ENCODE data around the gene FBP1. TPM values are rescaled to one million over a fixed set of nuclear protein-coding genes. Genes with fewer than 3 reads are reported as not detected.

FBP1 gene
- total and polyA plus RNA-seq, 2 donors (not counting 3 experiments of a cell fraction or from before 2014, with no cell fraction given): 2.5 to 3.8 TPM

GRCh38 chr9:94656200-94656599 lies 16.9 kb upstream of the FBP1 start:
- Histone ChIP-seq H3K4me2 (ENCODE audit: insufficient read depth, low read length) (no peak overlapping the region), H3K27ac (ENCODE audit: insufficient read depth, low read depth, low read length) (no peak overlapping the region), H3K9me3 (replicated peaks; ENCODE audit: control insufficient read depth, insufficient read depth, low read length) (no peaks in the 10 kb centered on the region), H3K36me3 (ENCODE audit: control insufficient read depth in 2 of 2, extremely low read depth in 1 of 2, insufficient read depth in 2 of 2, low read length in 2 of 2) (no peaks in the 10 kb centered on the region), H3K9me1 (replicated peaks; ENCODE audit: control insufficient read depth, extremely low read depth, insufficient read depth, low read length) (no peaks in the 10 kb centered on the region), H3K4me3 (replicated peaks in 1 of 3; ENCODE audit: insufficient read depth in 1 of 3, low read depth in 1 of 3, low read length in 3 of 3) (no peak overlapping the region), H3K9ac (replicated peaks; ENCODE audit: extremely low read depth, insufficient read depth, low read length) (no peak overlapping the region), H3K27me3 (ENCODE audit: control insufficient read depth in 2 of 2, insufficient read depth in 2 of 2, low read length in 2 of 2) (peaks cover 10 to 12% of the 10 kb centered on the region in 2 experiments), H4K20me1 (replicated peaks; ENCODE audit: control insufficient read depth, extremely low read depth, insufficient read depth, low read length) (no peaks in the 10 kb centered on the region), H3K79me2 (ENCODE audit: control insufficient read depth, insufficient read depth, low read length) (no peaks in the 10 kb centered on the region), H3K4me1 (ENCODE audit: control insufficient read depth, extremely low read depth, insufficient read depth, low read length) (no peaks in the 10 kb centered on the region), H2AFZ (ENCODE audit: low read depth, low read length) (peak overlapping the region; percentile 23)
- no peak for TF ChIP-seq GATA2 (IDR thresholded peaks at IDR 0.05; ENCODE audit: insufficient read depth, insufficient read length, low read depth, low read length)
- TF ChIP-seq POLR2A (IDR thresholded peaks at IDR 0.05; ENCODE audit: low read depth, low read length): no peak
- no peak for TF ChIP-seq POLR2AphosphoS5 (IDR thresholded peaks at IDR 0.05; ENCODE audit: insufficient read depth, low read depth, low read length)
- no peak for TF ChIP-seq CTCF (IDR thresholded peaks at IDR 0.05; ENCODE audit: extremely low read depth in 1 of 2, insufficient read depth in 1 of 2, low read depth in 1 of 2, low read length in 2 of 2)
- no peak for TF ChIP-seq EZH2 (IDR thresholded peaks at IDR 0.05; ENCODE audit: borderline replicate concordance, low read depth, low read length, severe bottlenecking)
- no peak for TF ChIP-seq MAX (IDR thresholded peaks at IDR 0.05; ENCODE audit: insufficient read depth, insufficient read length)
- intact Hi-C loops (cut with micrococcal nuclease) (no loop called here), dilution Hi-C loops (cut with MboI; ENCODE audit: extremely low pct_ligation_motif_present, low sequenced_read_pairs) (loop anchor here (25.0 kb wide), 1 partner anchor 481 kb away; no protein-coding TSS in a partner anchor)
- no TSS peak for BruUV-seq (replicated peaks)
- FAIRE-seq: no peak
- POLR2A ChIA-PET: no interaction called here
- CTCF ChIA-PET: interaction anchor here (1.2 to 2.7 kb wide), 5 partner anchors 13 to 475 kb away, joined by 3 to 20 read pairs (median 4); no protein-coding TSS in a partner anchor
- no peak for DNase-seq (ENCODE audit: low read depth, low spot score)
